ENCODE measurements around the gene FAM168A.
A peak's percentile ranks its signal among the peaks of the same experiment; 100 is the strongest.

Gene FAM168A

GRCh38 chr11:73597956-73598718, at the start of gene FAM168A:
FAM168A (minus strand) TSS chr11:73598112; CDS start chr11:73468474, 129,638 bp downstream.
- peak; percentile 92 for DNase-seq

DNA sequence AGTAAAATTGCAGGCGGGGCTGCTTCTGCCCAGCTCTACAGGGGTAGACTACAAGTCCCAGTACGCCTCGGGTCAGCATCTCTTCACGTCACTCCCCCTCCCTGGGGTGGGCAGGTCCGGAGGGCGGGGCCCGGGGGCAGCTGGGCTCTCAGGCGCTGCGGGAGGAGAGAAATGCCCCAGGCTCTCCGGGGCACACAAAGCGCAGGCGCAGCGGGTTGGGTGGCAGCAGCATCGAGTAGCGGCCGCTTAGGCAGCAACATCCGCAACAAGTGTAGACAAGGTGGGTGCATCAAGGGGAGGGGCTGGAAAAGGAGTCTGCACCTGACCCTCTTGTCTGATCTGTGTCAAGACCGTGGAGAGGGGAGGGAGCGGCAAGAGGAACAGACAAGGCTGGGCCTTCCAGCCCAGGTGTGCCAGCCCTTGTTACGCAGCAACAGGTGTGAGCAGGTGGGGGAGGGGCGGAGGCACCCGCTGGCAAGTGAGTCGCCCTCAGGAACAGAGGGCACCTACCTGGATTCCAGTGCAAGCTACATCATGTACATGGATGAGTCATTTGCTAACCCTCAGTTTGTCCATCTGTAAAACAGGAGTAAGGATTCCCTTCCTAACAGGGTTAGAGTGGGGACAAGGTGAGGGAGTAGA, 49.7 kb upstream of the FAM168A start:
- DNase-seq = peak; percentile 93

DNA sequence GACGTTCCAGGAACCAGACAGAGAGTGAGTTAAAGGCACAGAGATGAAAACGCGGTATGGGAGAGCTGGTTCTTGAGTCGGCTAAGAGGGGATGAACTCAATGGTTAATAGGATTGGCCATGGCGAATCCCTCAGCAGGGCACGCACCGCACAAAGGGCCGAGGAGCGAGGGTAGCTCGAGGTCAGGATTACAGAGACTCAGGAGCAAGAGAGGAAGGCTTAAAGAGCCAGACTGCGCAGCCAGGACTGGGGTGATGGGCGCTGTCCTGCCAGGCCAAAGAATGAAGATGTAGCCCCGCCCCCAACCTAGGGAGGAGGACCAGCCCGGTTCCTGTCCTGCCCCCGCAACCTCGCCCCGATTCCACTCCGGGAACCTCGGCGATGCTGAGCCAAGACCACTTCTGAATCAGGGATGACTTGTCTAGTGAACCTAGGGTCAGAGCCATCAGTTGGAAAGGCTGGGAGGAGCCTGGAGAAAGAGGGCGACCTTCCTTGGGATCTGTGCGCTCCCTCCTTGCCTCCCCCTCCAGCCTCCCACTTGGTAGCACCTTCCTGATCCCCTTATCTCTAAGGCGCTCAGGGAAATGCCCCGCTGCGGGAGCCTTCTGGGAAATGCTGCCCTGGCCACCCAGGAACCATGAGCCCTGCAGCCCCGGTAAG, 48.2 kb upstream of the FAM168A start, which contains the start of gene PLEKHB1:
PLEKHB1 (plus strand) TSS at position 610 of the 660 bp plus-strand sequence; CDS start at position 638, 28 bp downstream.
- peak; percentile 16 for DNase-seq

GRCh38 chr11:73645121-73645969, 47.4 kb upstream of the FAM168A start:
- no peak for DNase-seq

DNA sequence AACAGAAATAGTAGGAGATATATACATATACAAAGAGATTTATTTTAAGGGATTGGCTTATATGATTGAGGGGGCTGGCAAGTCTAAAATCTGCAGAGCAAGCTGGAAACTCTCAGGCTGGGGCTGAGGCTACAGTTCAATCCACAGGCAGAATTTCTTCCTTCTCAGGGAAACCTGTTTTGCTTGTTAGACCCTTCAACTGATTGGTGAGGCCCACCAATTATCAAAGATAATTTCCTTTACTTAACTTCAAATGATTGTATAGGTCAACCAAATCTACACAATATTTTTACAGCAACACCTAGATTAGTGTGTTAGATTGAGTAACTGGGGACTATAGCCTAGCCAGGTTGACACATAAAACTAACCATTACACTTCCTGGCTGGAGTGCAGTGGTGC, 43.8 kb upstream of the FAM168A start:
- DNase-seq = no peak

- no peak for DNase-seq
Observed at GRCh38 chr11:73640592-73640991, 42.7 kb upstream of the FAM168A start.

DNA sequence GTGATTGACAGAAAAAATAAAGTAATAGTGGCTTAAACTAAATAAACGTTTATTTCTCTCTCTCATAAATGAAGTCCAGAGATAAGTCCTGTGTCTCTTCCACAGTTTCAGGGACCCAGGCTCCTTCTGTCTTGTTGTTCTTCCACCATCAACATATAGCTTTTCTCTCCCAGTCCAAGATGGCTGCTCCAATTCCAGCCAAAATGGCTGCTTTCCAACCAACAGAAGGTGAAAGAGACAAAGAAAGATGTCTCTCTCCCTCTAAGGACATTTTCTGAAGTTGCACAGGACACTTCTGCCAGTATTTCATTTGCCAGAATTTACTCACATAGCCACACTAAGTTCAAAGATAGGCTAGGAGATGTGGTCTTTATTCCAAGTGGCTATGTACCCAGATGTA, 39.1 kb upstream of the FAM168A start:
- no peak for DNase-seq

DNA sequence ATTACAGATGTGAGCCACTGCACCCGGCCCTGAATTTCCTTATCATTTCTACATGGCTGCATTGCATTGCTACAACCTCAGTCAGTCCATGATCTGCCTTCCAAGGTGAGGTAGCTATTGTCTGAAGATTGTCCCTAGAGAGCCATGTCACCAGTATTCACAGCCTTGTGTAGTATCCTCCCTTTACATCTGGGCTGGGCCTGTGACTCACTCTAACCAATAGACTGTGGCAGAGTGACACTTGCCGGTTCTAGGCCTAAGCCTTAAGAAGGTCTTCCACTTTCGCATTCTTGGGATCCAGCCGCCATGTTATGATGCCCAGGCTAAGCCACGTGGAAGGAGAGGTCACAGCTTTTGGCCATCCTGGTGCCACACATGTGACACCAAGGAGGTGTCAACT, 38.3 kb upstream of the FAM168A start:
- no peak for DNase-seq

DNA sequence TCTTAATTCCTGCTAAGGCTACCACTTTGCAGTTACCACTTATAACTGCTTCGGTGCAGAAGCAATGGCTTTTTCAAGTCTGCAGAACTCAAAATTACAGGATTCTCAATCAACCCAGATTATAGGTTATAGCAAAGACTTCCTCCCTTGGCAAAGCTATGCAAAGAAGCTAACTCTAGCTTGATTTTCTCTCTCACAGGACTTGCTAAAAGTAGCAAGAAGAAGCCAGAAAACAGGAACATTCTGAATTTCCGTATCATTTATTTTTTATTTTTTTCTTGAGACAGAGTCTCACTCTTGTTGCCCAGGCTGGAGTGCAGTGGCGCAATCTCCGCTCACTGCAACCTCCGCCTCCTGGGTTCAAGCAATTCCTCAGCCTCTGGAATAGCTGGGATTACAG, 37.8 kb upstream of the FAM168A start:
- DNase-seq = no peak

DNA sequence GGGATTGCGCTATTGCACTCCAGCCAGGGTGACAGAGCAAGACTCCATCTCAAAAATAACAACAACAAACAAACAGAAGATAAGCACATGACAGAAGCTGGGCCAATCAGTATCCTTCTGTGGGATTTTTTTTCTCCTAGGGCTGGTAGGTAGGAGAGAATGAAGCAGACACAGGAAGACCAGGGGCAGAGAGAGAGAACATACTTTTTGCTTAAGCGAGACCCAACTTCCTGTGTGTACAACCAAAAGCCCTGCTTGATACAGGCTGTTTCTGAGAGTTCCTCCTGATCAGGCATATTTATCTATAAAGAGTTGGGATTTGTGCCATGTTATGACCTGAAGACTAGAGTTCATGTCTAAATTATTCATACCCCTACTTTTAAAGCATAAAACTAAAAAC, 36.1 kb upstream of the FAM168A start:
- DNase-seq = no peak

DNA sequence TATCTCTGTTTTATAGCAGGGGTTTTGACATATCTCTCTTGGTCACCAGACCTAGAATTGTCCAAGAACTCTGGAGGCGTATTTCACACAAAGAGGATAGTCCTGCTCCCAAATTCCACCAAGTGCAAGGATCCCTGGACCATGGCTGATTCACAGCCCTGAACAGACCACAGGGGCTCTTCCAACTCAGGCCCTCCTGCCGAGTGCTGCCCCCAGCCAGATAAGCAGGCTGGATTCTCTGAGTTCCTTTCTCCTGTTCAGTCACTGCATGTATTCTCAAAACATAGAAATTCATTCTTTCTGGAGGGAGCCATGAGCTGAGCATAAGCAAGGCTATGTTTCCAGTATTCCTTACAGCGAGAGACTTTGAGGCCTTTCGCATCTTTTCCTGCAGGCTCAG, 35.1 kb upstream of the FAM168A start:
- no peak for DNase-seq

DNA sequence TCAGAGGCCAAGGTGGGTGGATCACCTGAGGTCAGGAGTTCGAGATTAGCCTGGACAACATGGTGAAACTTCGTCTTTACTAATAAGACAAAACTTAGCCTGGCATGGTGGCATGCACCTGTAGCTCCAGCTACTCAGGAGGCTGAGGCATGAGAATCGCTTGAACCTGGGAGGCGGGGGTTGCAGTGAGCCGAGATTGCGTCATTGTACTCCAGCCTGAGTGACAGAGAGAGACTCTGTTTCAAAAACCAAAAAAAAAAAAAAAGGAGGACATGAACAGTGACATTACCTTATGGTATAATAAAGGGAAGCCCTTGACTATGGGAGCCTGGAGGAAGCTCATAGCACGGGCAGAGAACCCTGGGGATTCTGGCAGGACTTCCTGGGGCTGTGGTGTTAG, 32.0 kb upstream of the FAM168A start:
- DNase-seq = no peak

DNA sequence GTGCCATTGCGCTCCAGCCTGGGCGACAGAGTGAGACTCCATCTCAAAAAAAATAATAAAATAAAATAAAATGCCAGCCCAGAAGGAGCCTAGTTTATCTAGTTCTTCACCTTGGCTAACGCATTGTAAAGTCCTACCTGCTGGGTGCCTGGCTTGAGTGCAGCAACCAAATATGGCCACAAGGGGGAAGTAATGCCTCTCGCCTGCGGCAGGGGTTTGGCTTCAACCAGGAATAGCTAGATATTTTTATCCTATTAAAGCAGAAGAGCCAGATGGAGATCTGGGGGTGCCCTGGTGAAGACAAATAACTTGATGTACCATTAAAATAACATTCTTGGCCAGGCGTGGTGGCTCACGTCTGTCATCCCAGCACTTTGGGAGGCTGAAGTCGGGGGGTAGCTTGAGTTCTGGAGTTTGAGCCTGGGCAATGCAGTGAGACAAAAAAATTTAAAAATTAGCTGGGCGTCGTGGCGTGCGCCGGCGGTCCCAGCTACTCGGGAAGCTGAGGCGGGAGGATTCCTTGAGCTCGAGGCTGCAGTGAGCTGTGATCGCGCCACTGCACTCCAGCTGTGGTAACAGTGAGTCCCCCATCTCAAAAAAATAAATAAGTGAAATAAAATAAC, 27.9 kb upstream of the FAM168A start:
- DNase-seq = peak; percentile 69

GRCh38 chr11:73623686-73624085, 25.8 kb upstream of the FAM168A start:
- no peak for DNase-seq

GRCh38 chr11:73622926-73623593, 25.1 kb upstream of the FAM168A start:
- no peak for DNase-seq

DNA sequence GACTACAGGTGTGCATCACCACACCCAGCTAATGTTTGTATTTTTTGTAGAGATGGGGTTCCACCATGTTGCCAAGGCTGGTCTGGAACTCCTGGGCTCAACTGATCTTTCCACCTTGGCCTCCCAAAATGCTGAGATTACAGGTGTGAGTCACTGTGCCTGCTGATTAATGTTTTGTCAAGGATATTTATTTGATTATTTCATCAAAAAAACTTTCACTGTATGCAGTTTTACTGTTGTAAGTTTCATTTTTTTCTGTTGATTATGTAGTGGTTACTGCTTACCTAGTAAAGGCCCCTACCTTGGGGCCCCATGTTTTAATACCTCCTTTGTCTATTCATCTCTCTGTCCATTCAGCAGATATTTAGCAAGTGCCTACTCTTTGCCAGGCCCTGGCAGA, 16.7 kb upstream of the FAM168A start:
- DNase-seq = no peak

GRCh38 chr11:73612601-73613140, 14.8 kb upstream of the FAM168A start:
- DNase-seq = no peak

DNA sequence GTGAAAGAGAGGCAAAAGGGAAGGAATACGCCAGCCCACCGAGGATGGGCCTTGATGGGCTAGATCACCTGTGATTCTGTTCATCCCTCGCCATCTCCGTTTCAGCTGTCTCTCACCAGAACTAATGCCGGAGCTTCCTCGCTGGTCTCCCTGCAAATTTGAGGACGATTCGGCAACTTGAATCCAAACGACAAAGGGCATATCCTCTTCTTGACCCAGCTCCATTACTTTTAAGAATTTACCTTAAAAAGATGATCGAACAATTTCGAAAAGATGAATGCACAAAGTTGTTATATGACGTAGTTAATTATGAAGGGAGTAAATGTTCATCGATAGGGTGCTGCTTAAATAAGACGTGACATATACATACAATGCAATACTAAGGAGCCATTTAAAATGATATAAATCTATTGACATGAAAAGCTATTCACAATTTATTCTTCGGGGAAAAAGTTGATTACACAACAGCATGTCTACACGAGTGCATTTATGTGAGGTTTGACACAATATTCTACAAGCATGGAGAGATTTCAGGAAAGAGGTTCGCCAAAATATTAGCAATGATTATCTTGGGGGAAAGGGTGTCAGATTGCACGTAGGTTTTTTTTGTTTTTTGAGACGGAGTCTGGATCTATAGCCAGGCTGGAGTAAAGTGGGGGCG, 937 bp upstream of the FAM168A start:
- DNase-seq = no peak

DNA sequence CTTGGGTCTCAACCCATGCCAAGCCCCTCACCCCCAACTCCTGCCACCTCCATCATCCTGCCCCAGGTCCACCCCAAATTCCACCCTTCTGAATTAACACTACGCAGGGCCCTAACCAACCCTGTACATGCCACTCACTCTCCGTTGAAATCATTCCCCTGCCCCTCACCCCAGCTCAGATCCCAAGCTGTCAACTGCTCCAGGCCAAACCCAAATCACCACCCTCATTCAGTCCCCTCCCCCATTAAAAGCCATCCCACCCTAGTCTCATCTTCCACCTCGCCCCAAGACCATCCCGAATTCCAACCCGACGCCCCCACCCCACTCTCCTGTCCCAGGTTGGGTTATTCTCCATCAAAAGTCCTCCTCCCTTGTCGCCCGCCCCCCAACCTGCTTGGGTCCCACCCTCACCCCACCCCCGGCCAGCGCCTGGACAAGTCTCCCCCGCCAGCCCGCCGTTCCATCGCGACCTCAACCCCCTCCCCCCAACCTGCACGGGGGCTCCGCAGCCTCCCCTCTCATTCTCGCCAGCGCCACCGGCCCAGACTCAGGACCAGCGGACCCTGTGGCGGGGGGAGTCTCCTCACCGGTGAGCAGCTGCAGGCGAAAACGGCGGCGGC, 466 bp downstream of the FAM168A start:
- DNase-seq = no peak

DNA sequence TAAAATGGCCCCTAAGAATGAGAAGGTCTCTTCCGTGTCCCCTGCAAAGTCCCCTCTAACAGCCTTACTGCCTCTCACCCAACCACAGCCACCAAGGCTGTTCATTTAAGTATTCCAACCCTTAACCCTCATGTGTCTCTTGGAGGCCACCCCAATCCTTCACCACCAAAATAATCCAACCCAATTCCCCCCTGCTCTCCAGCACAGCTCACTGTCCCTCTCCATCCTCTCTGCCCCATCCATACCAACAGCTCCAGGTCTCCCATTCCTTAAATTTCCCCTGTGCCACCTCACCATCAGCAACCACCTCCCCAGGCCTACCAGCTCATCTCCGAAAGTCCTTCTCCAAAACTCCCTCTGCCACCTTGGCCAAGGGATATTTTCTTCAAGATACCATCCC, 1.4 kb downstream of the FAM168A start:
- no peak for DNase-seq

GRCh38 chr11:73592640-73593039, 5.3 kb downstream of the FAM168A start:
- DNase-seq = no peak
